ENCODE results near the gene SCNN1A.
"Not testable (repeated sequence)": the region's sequence is repeated elsewhere in the genome, so short reads cannot be mapped to it uniquely, and the experiment has no call there.

The SCNN1A gene

GRCh38 chr12:6346235-6346832, 29.0 kb downstream of the SCNN1A start:
- DNase-seq: no peak

GRCh38 chr12:6345319-6346091, 29.9 kb downstream of the SCNN1A start:
- no peak for DNase-seq

- not testable (repeated sequence) for DNase-seq
These were observed 31.2 kb downstream of the SCNN1A start for GRCh38 chr12:6344101-6344660.

- no peak for DNase-seq
These were observed 31.8 kb downstream of the SCNN1A start for GRCh38 chr12:6343518-6343917.

GRCh38 chr12:6342140-6342889, 33.0 kb downstream of the SCNN1A start:
- DNase-seq: no peak

GRCh38 chr12:6341417-6342139, 33.8 kb downstream of the SCNN1A start, which contains the start of gene TNFRSF1A:
Gene TNFRSF1A (minus strand): TSS chr12:6342076. CDS start chr12:6341814, 262 bp downstream.
- DNase-seq: no peak

GRCh38 chr12:6340745-6341416, 34.5 kb downstream of the SCNN1A start:
- no peak for DNase-seq

- no peak for DNase-seq
These were observed 35.2 kb downstream of the SCNN1A start for GRCh38 chr12:6340032-6340638.

GRCh38 chr12:6338955-6339354, 36.4 kb downstream of the SCNN1A start:
- no peak for DNase-seq

GRCh38 chr12:6338536-6338935, 36.8 kb downstream of the SCNN1A start:
- not testable (repeated sequence) for DNase-seq

- DNase-seq: no peak
These were observed 37.4 kb downstream of the SCNN1A start for GRCh38 chr12:6337958-6338433.

- no peak for DNase-seq
These were observed 38.2 kb downstream of the SCNN1A start for GRCh38 chr12:6336889-6337853.

GRCh38 chr12:6336079-6336888, 39.1 kb downstream of the SCNN1A start:
- DNase-seq: peak; percentile 71 to 76

GRCh38 chr12:6335451-6336078, 39.8 kb downstream of the SCNN1A start:
- DNase-seq: no peak

- DNase-seq: no peak
These were observed 40.4 kb downstream of the SCNN1A start for GRCh38 chr12:6334940-6335450.

- no peak for DNase-seq
These were observed 41.0 kb downstream of the SCNN1A start for GRCh38 chr12:6334359-6334758.

GRCh38 chr12:6333566-6333965, 41.8 kb downstream of the SCNN1A start:
- DNase-seq: no peak

GRCh38 chr12:6333029-6333428, 42.3 kb downstream of the SCNN1A start:
- no peak for DNase-seq

GRCh38 chr12:6332459-6332858, 42.9 kb downstream of the SCNN1A start:
- DNase-seq: no peak
